Activated T-cell treated with anti-CD3 and anti-CD28 coated beads for 24 hours (primary cell): ENCODE data around the gene GRM4.
A peak's percentile ranks its signal among the peaks of the same experiment; 100 is the strongest.
"Not testable (repeated sequence)": the region's sequence is repeated elsewhere in the genome, so short reads cannot be mapped to it uniquely, and the experiment has no call there.

Experiments
- DNase-seq: peaks from one replicate; pipeline ENCODE4 v3.0.0-alpha.2; 2020; ENCODE audit warnings: low read depth

GRM4 gene

DNA sequence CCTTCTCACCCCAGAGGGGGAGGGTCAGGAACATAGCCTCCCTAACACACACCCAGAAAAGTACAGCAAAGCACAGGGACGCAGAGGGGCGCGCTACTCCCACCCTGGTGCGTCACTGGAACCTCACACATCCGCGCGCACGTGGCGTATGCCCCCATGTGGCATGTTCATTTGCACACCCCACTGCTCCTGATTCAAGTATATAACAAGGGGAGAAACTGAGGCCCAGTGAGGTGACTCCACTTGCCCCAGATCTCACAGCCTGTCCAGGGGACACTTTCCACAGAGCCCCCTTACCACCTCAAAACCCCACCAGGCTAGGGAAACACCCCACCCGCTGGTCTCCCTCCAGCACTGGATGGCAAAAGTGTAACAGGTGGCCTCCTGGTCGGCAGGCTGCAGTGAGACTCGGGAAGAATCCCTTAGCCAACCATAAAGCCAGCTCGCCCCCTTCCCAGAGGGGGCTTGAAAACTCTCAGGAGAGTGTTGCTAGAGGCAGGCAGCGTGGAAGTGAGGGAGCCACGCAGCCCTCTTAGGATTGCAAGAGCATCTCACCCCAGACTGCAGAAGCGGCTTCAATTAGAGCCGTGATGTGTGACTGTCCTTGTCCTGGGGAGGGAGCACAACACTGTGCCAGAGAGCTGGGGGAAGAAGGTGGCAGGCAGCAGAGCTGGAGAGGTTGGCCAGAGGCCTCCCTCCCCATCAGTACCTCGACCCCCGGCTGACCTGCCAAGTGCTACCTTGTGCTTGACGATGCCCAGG, at the start of gene GRM4:
Gene GRM4 (minus strand): TSS at position 67 of the 762 bp plus-strand sequence. CDS start 12,591 bp downstream, outside the sequence.
- no peak for DNase-seq

GRCh38 chr6:34194772-34195171, 48.9 kb upstream of the GRM4 start:
- no peak for DNase-seq

GRCh38 chr6:34190504-34191122, 44.7 kb upstream of the GRM4 start:
- no peak for DNase-seq

DNA sequence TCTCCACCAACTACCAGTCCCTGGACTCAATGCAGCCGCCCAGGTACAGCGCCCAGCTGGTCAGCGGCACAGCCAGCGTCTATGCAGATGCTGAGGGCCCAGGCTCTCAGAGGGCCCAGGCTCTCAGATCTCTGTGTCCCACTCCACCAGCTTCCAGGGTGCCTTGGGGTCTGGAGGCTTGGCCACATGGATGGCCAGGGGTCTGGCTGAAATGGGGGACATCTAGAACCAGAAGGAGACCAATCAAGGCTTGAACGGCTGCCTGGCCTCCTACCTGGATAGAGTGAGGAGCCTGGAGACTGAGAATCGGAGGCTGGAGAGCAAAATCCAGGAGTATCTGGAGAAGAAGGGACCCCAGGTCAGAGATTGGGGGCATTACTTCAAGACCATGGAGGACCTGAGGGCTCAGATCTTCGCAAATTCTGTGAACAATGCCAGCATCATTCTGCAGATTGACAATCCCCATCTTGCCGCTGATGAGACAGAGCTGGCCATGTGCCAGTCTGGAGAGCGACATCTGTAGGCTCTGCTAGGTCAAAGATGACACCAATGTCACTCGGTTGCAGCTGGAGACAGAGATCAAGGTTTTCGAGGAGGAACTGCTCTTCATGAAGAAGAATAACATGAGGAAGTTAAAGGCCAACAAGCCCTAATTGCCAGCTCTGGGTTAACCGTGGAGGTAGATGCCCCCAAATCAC, 44.1 kb upstream of the GRM4 start:
- peak; percentile 35 for DNase-seq

DNA sequence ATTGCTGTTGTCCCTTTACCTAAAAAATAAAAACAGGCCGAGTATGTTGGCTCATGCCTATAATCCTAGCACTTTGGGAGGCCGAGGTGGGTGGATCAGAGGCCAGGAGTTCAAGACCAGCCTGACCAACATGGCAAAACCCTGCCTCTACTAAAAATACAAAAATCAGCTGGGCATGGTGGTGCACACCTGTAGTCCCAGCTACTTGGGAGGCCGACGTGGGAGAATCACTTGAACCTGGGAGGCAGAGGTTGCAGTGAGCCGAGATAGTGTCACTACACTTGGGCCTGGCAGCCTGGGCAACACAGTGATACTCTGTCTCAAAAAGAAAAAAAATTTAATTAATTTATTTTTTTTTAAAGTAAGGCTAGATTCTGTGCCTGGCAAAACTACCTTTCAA, 38.8 kb upstream of the GRM4 start:
- DNase-seq = not testable (repeated sequence)

- peak; percentile 58 for DNase-seq
Observed at GRCh38 chr6:34182751-34183531, 37.1 kb upstream of the GRM4 start.

GRCh38 chr6:34181908-34182307, 36.0 kb upstream of the GRM4 start:
- DNase-seq = no peak

DNA sequence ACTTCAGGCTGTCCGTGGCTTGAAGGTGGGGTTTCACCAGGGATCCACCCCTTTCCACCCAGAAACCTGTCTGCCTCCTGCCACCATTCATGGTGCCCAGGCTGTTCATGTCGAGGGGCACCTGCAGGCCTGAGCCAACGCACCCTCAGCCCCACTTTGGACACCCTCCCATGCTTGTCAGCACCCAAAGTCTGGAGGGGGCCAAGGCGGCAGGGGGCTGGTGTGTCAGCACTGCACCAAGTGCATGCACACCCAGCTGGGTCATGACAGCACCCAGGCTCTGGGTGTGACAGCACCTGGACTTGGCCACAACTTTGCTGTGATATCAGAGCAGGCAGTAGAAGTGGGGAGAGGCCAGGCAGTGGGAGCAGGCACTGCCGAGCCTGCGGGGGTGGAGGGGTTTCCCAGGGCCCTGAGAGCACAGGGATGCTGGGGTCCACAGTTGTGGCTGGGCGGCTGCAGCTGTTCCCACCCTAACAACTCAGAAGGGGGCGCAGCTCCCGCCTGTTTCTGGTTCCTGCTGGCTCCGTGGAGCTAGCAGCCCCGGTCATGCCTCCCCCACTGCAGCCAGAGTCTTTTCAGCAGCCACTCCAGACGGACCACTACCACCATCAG, 33.3 kb upstream of the GRM4 start:
- no peak for DNase-seq

GRCh38 chr6:34178357-34179105, 32.6 kb upstream of the GRM4 start:
- DNase-seq = no peak

GRCh38 chr6:34177181-34177591, 31.3 kb upstream of the GRM4 start:
- no peak for DNase-seq

- DNase-seq = no peak
Observed at GRCh38 chr6:34176261-34177031, 30.6 kb upstream of the GRM4 start.

DNA sequence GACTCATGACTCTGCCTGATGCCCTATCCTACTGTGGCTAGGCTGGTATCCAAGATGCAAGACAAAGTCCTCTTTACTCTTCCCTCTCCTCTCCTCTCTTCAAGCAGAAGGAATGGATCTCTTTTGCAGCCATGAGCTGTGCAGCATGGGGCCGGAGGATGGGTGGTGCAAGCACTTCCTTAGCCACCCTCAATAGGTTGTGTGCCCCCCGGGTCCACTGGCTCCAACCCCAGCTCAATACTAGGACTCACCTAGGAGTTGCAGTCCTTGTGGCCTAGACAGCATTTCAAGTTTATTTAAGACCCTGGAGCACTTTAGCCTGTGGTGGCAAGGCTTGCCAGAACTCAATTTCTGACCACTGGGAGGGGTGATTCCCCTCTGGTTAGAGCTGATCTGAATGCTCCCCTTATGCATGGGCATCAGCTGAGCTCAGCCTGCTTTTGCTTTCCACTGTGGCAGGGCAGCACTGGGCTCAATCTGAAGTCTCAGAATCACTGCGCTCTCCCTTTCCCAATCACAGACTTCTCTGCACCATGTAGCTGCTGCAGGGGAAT, 29.0 kb upstream of the GRM4 start:
- DNase-seq = no peak

DNA sequence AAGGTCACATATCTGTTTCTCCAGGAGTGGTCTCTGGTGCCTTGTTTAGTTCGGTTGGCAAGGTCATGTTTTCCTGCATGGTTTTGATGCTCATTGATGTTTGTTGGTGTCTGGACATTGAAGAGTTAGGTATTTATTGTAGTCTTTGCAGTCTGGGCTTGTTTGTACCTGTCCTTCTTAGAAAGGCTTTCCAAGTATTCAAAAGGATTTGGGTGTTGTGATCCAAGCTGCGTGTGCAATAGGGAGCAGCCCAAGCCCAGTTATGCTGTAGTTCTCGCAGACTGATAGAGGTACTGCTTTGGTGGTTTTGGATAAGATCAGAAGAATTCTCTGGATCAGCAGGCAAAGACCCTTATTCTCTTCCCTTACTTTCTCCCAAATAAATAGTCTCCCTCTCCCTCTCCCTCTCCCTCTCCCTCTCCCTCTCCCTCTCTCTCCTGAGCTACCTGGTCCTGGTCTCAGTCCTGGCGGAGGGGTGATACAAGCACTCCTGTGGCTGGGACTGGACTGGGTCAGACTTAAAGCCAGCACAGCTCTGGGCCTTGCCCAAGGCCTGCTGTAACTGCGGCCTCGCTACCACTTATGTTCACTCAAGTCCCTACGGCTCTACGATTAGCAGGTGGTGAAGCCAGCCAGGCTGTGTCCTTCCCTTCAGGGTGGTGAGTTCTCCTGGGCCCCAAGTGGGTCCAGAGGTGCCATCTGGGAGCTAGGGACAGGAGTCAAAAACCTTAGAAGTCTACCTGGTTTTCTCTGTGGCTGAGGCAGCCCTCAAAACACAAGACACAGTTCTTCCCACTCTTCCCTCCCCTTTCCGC, 27.3 kb upstream of the GRM4 start:
- DNase-seq = no peak

- DNase-seq = no peak
Observed at GRCh38 chr6:34170346-34170745, 24.5 kb upstream of the GRM4 start.

- DNase-seq = no peak
Observed at GRCh38 chr6:34169897-34170296, 24.0 kb upstream of the GRM4 start.

- DNase-seq = no peak
Observed at GRCh38 chr6:34161857-34162515, 16.1 kb upstream of the GRM4 start.

GRCh38 chr6:34159844-34160243, 14.0 kb upstream of the GRM4 start:
- no peak for DNase-seq

DNA sequence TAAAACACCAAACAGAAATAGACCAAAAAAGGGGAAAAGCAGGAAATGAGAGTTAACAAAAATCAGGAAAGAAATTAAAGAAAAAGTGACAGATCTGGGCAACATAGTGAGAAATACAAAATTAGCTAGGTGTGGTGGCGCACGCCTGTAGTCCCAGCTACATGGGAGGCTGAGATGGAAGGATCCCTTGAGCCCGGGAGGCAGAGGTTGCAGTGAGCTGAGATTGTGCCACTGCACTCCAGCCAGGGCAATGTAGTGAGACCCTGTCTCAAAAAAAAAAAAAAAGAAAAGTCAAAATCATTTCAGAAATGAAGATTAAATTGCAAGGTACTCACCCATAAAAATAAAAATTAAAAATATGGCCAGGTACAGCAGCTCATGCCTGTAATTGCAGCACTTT, 13.0 kb upstream of the GRM4 start:
- DNase-seq = no peak

DNA sequence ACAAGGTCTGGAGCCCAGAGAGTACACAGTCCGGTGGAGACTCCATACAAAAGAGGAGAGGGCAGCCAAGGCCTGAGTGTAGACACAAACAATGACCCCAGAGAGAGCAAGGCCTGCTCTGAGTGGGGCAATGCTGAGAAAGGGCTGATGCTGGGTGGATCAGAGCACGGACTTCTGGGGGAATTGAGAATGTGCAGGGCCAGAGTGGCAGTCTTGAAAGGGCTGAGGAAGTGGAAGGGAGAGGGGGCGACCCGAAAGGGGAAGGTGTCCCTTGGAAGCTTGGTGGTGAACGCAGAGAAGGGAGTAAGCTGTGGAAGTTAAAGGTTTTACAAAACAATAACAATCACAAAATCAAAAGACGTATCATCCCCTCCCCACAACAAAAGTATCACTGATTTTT, 12.0 kb upstream of the GRM4 start:
- no peak for DNase-seq
